ENCODE results near the gene PBOV1.

PBOV1 gene

GRCh38 chr6:138240476-138241245, 22.4 kb upstream of the PBOV1 start:
- no peaks in the 10 kb centered on the region for H3K36me3 ChIP-seq (ENCODE audit: low read depth)
- H3K4me1 ChIP-seq (ENCODE audit: insufficient read depth, poor library complexity, severe bottlenecking) = no peaks in the 10 kb centered on the region
- H3K4me3 ChIP-seq (ENCODE audit: severe bottlenecking) = no peak overlapping the region
- DNase-seq (ENCODE audit: low spot score) (no peak), ATAC-seq (ENCODE audit: low read depth) (no peak)
- H3K9me3 ChIP-seq (ENCODE audit: severe bottlenecking) = no peaks in the 10 kb centered on the region
- H3K27ac ChIP-seq (ENCODE audit: poor library complexity, severe bottlenecking) = no peak overlapping the region
- H3K27me3 ChIP-seq (ENCODE audit: insufficient read depth, poor library complexity, severe bottlenecking) = no peaks in the 10 kb centered on the region
- no peak for TF ChIP-seq CTCF (IDR thresholded peaks at IDR 0.05; ENCODE audit: poor library complexity, severe bottlenecking)

GRCh38 chr6:138239774-138240173, 21.5 kb upstream of the PBOV1 start:
- no peak for TF ChIP-seq CTCF (IDR thresholded peaks at IDR 0.05; ENCODE audit: poor library complexity, severe bottlenecking)
- Histone ChIP-seq H3K27me3 (ENCODE audit: insufficient read depth, poor library complexity, severe bottlenecking) (no peaks in the 10 kb centered on the region), H3K36me3 (ENCODE audit: low read depth) (no peaks in the 10 kb centered on the region), H3K9me3 (ENCODE audit: severe bottlenecking) (no peaks in the 10 kb centered on the region), H3K4me3 (ENCODE audit: severe bottlenecking) (no peak overlapping the region), H3K27ac (ENCODE audit: poor library complexity, severe bottlenecking) (no peak overlapping the region), H3K4me1 (ENCODE audit: insufficient read depth, poor library complexity, severe bottlenecking) (no peaks in the 10 kb centered on the region)
- ATAC-seq (ENCODE audit: low read depth) = no peak
- no peak for DNase-seq (ENCODE audit: low spot score)

- Histone ChIP-seq H3K4me3 (ENCODE audit: severe bottlenecking) (no peak overlapping the region), H3K9me3 (ENCODE audit: severe bottlenecking) (peaks cover 2% of the 10 kb centered on the region), H3K27me3 (ENCODE audit: insufficient read depth, poor library complexity, severe bottlenecking) (no peaks in the 10 kb centered on the region), H3K4me1 (ENCODE audit: insufficient read depth, poor library complexity, severe bottlenecking) (no peaks in the 10 kb centered on the region), H3K36me3 (ENCODE audit: low read depth) (no peaks in the 10 kb centered on the region), H3K27ac (ENCODE audit: poor library complexity, severe bottlenecking) (no peak overlapping the region)
- no peak for TF ChIP-seq CTCF (IDR thresholded peaks at IDR 0.05; ENCODE audit: poor library complexity, severe bottlenecking)
- DNase-seq (ENCODE audit: low spot score) (no peak), ATAC-seq (ENCODE audit: low read depth) (no peak)
These were observed 20.1 kb upstream of the PBOV1 start for GRCh38 chr6:138238368-138238767.

DNA sequence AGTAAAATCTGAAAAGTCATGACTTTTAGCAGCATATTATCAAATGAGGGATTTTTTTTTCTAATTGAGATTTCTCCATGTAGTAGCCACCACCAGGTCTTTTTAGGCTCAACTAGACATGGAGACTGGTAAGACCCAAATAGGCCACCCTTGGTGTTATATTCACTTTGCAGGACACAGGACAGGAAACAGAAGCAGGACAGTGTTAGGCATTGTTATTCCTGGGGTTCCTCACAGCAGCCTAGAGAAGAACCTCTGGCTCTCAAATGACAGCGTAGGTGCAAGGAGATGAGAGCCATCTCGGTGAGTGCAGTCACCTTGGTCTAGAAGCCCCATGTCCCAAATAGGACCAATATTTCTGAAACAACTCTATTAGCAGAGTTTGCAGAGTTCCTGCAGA, 19.2 kb upstream of the PBOV1 start:
- H3K9me3 ChIP-seq (ENCODE audit: severe bottlenecking) = peaks cover 2% of the 10 kb centered on the region
- no peak overlapping the region for H3K4me3 ChIP-seq (ENCODE audit: severe bottlenecking)
- H3K27ac ChIP-seq (ENCODE audit: poor library complexity, severe bottlenecking) = no peak overlapping the region
- H3K4me1 ChIP-seq (ENCODE audit: insufficient read depth, poor library complexity, severe bottlenecking) = no peaks in the 10 kb centered on the region
- H3K36me3 ChIP-seq (ENCODE audit: low read depth) = no peaks in the 10 kb centered on the region
- TF ChIP-seq CTCF (IDR thresholded peaks at IDR 0.05; ENCODE audit: poor library complexity, severe bottlenecking) = no peak
- no peaks in the 10 kb centered on the region for H3K27me3 ChIP-seq (ENCODE audit: insufficient read depth, poor library complexity, severe bottlenecking)
- ATAC-seq (ENCODE audit: low read depth) (no peak), DNase-seq (ENCODE audit: low spot score) (no peak)

DNA sequence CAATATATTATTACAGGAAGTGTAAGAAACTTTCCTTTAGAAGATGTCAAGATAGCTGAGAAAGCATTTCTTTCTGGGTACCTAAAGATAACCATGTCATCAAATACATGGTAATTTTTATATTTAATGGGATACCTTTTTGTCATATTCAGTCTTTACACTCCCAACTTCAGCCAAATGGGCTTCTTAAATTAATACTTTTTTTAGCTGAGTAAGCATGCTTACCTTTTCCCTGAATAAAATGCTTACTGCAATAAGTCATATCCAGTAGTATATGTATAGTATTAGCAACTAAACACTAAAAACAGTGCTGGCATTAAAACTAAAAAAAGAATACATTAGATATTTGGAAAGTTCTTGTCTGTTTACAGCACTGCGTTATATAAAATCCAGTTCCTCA, 17.4 kb upstream of the PBOV1 start:
- Histone ChIP-seq H3K27ac (ENCODE audit: poor library complexity, severe bottlenecking) (no peak overlapping the region), H3K27me3 (ENCODE audit: insufficient read depth, poor library complexity, severe bottlenecking) (no peaks in the 10 kb centered on the region), H3K4me3 (ENCODE audit: severe bottlenecking) (no peak overlapping the region), H3K4me1 (ENCODE audit: insufficient read depth, poor library complexity, severe bottlenecking) (peaks cover 16% of the 10 kb centered on the region), H3K36me3 (ENCODE audit: low read depth) (no peaks in the 10 kb centered on the region), H3K9me3 (ENCODE audit: severe bottlenecking) (peaks cover 2% of the 10 kb centered on the region)
- DNase-seq (ENCODE audit: low spot score) (no peak), ATAC-seq (ENCODE audit: low read depth) (no peak)
- no peak for TF ChIP-seq CTCF (IDR thresholded peaks at IDR 0.05; ENCODE audit: poor library complexity, severe bottlenecking)

Measured in RWPE2 (cell line).